ENCODE results near the gene CASZ1. TPM values are rescaled to one million over a fixed set of nuclear protein-coding genes. Genes with fewer than 3 reads are reported as not detected.

Gene CASZ1
- total and polyA plus RNA-seq, 10 of the 15 experiments (the other 5 are each of a cell fraction or from before 2014, with no cell fraction given) = 0.52 to 9.8 (median 3.7) TPM

- TF ChIP-seq, protein P1, sequence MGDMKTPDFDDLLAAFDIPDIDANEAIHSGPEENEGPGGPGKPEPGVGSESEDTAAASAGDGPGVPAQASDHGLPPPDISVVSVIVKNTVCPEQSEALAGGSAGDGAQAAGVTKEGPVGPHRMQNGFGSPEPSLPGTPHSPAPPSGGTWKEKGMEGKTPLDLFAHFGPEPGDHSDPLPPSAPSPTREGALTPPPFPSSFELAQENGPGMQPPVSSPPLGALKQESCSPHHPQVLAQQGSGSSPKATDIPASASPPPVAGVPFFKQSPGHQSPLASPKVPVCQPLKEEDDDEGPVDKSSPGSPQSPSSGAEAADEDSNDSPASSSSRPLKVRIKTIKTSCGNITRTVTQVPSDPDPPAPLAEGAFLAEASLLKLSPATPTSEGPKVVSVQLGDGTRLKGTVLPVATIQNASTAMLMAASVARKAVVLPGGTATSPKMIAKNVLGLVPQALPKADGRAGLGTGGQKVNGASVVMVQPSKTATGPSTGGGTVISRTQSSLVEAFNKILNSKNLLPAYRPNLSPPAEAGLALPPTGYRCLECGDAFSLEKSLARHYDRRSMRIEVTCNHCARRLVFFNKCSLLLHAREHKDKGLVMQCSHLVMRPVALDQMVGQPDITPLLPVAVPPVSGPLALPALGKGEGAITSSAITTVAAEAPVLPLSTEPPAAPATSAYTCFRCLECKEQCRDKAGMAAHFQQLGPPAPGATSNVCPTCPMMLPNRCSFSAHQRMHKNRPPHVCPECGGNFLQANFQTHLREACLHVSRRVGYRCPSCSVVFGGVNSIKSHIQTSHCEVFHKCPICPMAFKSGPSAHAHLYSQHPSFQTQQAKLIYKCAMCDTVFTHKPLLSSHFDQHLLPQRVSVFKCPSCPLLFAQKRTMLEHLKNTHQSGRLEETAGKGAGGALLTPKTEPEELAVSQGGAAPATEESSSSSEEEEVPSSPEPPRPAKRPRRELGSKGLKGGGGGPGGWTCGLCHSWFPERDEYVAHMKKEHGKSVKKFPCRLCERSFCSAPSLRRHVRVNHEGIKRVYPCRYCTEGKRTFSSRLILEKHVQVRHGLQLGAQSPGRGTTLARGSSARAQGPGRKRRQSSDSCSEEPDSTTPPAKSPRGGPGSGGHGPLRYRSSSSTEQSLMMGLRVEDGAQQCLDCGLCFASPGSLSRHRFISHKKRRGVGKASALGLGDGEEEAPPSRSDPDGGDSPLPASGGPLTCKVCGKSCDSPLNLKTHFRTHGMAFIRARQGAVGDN (IDR thresholded peaks at IDR 0.05) = no peak
- TF ChIP-seq ZNF592 (IDR thresholded peaks at IDR 0.05) (no peak), RELA (IDR thresholded peaks at IDR 0.05; ENCODE audit: borderline replicate concordance, partially characterized antibody) (no peak)
Measured at GRCh38 chr1:10624256-10625050, 172.0 kb downstream of the CASZ1 start (continued).
